HEK293 (cell line): Measurements from ENCODE around the gene ITPKB.

Experiments used
- BCL11A ChIP-seq: fragments of 450-650 bp; formaldehyde crosslinking; IDR thresholded peaks from 2 replicates; pipeline ENCODE4 v1.5.1; 2016; ENCODE audit warnings: low read depth, missing biosample characterization, missing genetic modification characterization
- KLF16 ChIP-seq: fragments of 450-650 bp; formaldehyde crosslinking; IDR thresholded peaks from 2 replicates; pipeline ENCODE4 v1.5.1; 2017; ENCODE audit warnings: missing biosample characterization, missing genetic modification characterization
- MZF1 ChIP-seq: fragments of 450-650 bp; formaldehyde crosslinking; IDR thresholded peaks from 2 replicates; pipeline ENCODE4 v1.5.1; 2017; ENCODE audit warnings: missing biosample characterization, missing genetic modification characterization, borderline replicate concordance
- PRDM1 ChIP-seq: fragments of 450-650 bp; formaldehyde crosslinking; IDR thresholded peaks from 2 replicates; pipeline ENCODE4; 2016; ENCODE audit warnings: missing biosample characterization, missing genetic modification characterization
- REPIN1 ChIP-seq: fragments of 450-650 bp; formaldehyde crosslinking; IDR thresholded peaks from 2 replicates; pipeline ENCODE4 v1.5.1; 2017; ENCODE audit warnings: missing biosample characterization, missing genetic modification characterization, low read depth
- SP7 ChIP-seq: fragments of 450-650 bp; formaldehyde crosslinking; IDR thresholded peaks from 2 replicates; pipeline ENCODE4 v1.5.1; 2016; ENCODE audit warnings: missing biosample characterization, missing genetic modification characterization
- WT1 ChIP-seq: fragments of 450-650 bp; formaldehyde crosslinking; IDR thresholded peaks from 2 replicates; pipeline ENCODE4 v1.5.1; 2016; ENCODE audit warnings: missing biosample characterization, missing genetic modification characterization
- YY1 ChIP-seq: fragments of 450-650 bp; formaldehyde crosslinking; IDR thresholded peaks from 2 replicates; pipeline ENCODE4 v1.5.1; 2018; ENCODE audit warnings: missing biosample characterization, missing genetic modification characterization
- ZFP37 ChIP-seq: fragments of 450-650 bp; formaldehyde crosslinking; IDR thresholded peaks from 2 replicates; pipeline ENCODE4 v1.5.1; 2016; ENCODE audit warnings: missing biosample characterization, missing genetic modification characterization
- ZNF114 ChIP-seq: fragments of 450-650 bp; formaldehyde crosslinking; IDR thresholded peaks from 2 replicates; pipeline ENCODE4 v1.5.0; 2017; ENCODE audit warnings: missing biosample characterization, missing genetic modification characterization
- ZNF132 ChIP-seq: fragments of 450-650 bp; formaldehyde crosslinking; IDR thresholded peaks from 2 replicates; pipeline ENCODE4 v1.5.1; 2017; ENCODE audit warnings: missing biosample characterization, missing genetic modification characterization, borderline replicate concordance
- ZNF169 ChIP-seq: fragments of 450-650 bp; formaldehyde crosslinking; IDR thresholded peaks from 2 replicates; pipeline ENCODE4 v1.5.1; 2016; ENCODE audit warnings: missing biosample characterization, missing genetic modification characterization
- ZNF175 ChIP-seq: fragments of 450-650 bp; formaldehyde crosslinking; IDR thresholded peaks from 2 replicates; pipeline ENCODE4 v1.5.1; 2016; ENCODE audit warnings: missing biosample characterization, missing genetic modification characterization
- ZNF223 ChIP-seq: fragments of 450-650 bp; formaldehyde crosslinking; IDR thresholded peaks from 2 replicates; pipeline ENCODE4 v1.5.1; 2016; ENCODE audit warnings: missing biosample characterization, missing genetic modification characterization
- ZNF302 ChIP-seq: fragments of 450-650 bp; formaldehyde crosslinking; IDR thresholded peaks from 2 replicates; pipeline ENCODE4 v1.5.1; 2016; ENCODE audit warnings: missing biosample characterization, missing genetic modification characterization, low read depth
- ZNF391 ChIP-seq: fragments of 450-650 bp; formaldehyde crosslinking; IDR thresholded peaks from 2 replicates; pipeline ENCODE4 v1.5.1; 2016; ENCODE audit warnings: low read depth, missing biosample characterization, missing genetic modification characterization, borderline replicate concordance
- ZNF423 ChIP-seq: fragments of 450-650 bp; formaldehyde crosslinking; IDR thresholded peaks from 2 replicates; pipeline ENCODE4 v1.5.1; 2016; ENCODE audit warnings: missing biosample characterization, missing genetic modification characterization
- ZNF433 ChIP-seq: fragments of 450-650 bp; formaldehyde crosslinking; IDR thresholded peaks from 2 replicates; pipeline ENCODE4 v1.5.1; 2016; ENCODE audit warnings: missing biosample characterization, missing genetic modification characterization, low read depth
- ZNF571 ChIP-seq: fragments of 450-650 bp; formaldehyde crosslinking; IDR thresholded peaks from 2 replicates; pipeline ENCODE4 v1.5.0; 2017; ENCODE audit warnings: missing biosample characterization, missing genetic modification characterization
- ZNF707 ChIP-seq: fragments of 450-650 bp; formaldehyde crosslinking; IDR thresholded peaks from 2 replicates; pipeline ENCODE4 v1.5.1; 2016; ENCODE audit warnings: missing biosample characterization, missing genetic modification characterization
- ZSCAN23 ChIP-seq: fragments of 450-650 bp; formaldehyde crosslinking; IDR thresholded peaks from 2 replicates; pipeline ENCODE4 v1.5.1; 2016; ENCODE audit warnings: missing biosample characterization, missing genetic modification characterization
- TF ChIP-seq, protein P1 (sequence below): fragments of 450-650 bp; formaldehyde crosslinking; IDR thresholded peaks from 2 replicates; pipeline ENCODE4 v1.5.1; 2016; ENCODE audit warnings: missing biosample characterization, missing genetic modification characterization
- TF ChIP-seq, protein P2 (sequence below): fragments of 450-650 bp; formaldehyde crosslinking; IDR thresholded peaks from 2 replicates; pipeline ENCODE4; 2016; ENCODE audit warnings: missing biosample characterization, missing genetic modification characterization
- TF ChIP-seq, protein P3 (sequence below): fragments of 450-650 bp; formaldehyde crosslinking; IDR thresholded peaks from 2 replicates; pipeline ENCODE4 v1.5.1; 2016; ENCODE audit warnings: missing biosample characterization, missing genetic modification characterization, borderline replicate concordance
- TF ChIP-seq, protein P4 (sequence below): fragments of 450-650 bp; IDR thresholded peaks from 2 replicates; pipeline ENCODE4 v1.5.1; 2018; ENCODE audit warnings: missing biosample characterization, missing genetic modification characterization
- TF ChIP-seq, protein P5 (sequence below): IDR thresholded peaks from 2 replicates; pipeline ENCODE4 v1.6.1; 2011; ENCODE audit warnings: mild to moderate bottlenecking, low read depth, low read length, borderline replicate concordance
- TF ChIP-seq, protein P6 (sequence below): fragments of 450-650 bp; formaldehyde crosslinking; IDR thresholded peaks from 2 replicates; pipeline ENCODE4 v1.5.1; 2016; ENCODE audit warnings: missing biosample characterization, missing genetic modification characterization
- TF ChIP-seq, protein P7 (sequence below): fragments of 450-650 bp; formaldehyde crosslinking; IDR thresholded peaks from 2 replicates; pipeline ENCODE4 v1.5.1; 2016; ENCODE audit warnings: missing biosample characterization, missing genetic modification characterization
- TF ChIP-seq, protein P8 (sequence below): fragments of 450-650 bp; formaldehyde crosslinking; IDR thresholded peaks from 2 replicates; pipeline ENCODE4 v1.5.1; 2017; ENCODE audit warnings: missing biosample characterization, missing genetic modification characterization

Gene ITPKB

DNA sequence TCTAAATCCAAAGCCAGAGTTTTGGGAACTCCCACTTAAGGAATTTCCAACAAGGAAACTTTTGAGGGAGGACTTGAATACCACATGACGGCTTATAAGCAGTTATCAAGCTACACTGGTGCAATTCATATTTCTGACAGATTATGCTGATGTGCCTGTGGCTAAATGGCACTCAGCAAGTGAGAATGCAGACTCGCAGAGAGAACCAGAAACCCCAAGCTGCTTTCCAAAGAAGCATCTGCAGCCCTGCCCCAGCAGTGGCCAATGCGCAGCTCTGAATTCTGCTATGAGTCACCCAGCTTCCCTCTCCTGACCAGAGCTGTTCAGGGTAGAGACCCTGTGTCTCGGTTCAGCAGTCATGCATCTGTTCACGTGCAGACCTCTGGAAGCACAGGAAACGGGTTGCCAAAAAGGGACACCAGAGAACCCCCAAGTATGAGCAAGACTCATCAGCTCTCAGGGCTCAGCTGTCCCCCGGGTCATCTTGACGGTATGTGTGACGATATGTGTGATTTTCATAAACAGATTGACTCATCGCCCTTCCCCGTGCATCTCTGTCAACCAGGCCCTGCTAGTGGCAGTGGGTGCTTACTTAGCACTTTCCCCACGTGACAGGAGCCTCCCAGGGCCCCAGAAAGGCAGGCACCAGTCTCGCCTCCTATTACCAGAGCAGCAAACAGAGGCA lies 76.3 kb downstream of the ITPKB start (continued):
- TF ChIP-seq, protein P1, sequence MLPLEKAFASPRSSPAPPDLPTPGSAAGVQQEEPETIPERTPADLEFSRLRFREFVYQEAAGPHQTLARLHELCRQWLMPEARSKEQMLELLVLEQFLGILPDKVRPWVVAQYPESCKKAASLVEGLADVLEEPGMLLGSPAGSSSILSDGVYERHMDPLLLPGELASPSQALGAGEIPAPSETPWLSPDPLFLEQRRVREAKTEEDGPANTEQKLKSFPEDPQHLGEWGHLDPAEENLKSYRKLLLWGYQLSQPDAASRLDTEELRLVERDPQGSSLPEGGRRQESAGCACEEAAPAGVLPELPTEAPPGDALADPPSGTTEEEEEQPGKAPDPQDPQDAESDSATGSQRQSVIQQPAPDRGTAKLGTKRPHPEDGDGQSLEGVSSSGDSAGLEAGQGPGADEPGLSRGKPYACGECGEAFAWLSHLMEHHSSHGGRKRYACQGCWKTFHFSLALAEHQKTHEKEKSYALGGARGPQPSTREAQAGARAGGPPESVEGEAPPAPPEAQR (tag by site-specific recombination) = no peak
- no peak for TF ChIP-seq ZNF175 (tag by site-specific recombination)
- peak; percentile 15; the same call in 1 of the 2 replicates for TF ChIP-seq PRDM1 (tag by site-specific recombination)
- TF ChIP-seq, protein P2, sequence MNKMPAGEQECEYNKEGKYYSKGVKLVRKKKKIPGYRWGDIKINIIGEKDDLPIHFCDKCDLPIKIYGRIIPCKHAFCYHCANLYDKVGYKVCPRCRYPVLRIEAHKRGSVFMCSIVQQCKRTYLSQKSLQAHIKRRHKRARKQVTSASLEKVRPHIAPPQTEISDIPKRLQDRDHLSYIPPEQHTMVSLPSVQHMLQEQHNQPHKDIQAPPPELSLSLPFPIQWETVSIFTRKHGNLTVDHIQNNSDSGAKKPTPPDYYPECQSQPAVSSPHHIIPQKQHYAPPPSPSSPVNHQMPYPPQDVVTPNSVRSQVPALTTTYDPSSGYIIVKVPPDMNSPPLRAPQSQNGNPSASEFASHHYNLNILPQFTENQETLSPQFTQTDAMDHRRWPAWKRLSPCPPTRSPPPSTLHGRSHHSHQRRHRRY (tag by site-specific recombination) = no peak
- TF ChIP-seq, protein P3, sequence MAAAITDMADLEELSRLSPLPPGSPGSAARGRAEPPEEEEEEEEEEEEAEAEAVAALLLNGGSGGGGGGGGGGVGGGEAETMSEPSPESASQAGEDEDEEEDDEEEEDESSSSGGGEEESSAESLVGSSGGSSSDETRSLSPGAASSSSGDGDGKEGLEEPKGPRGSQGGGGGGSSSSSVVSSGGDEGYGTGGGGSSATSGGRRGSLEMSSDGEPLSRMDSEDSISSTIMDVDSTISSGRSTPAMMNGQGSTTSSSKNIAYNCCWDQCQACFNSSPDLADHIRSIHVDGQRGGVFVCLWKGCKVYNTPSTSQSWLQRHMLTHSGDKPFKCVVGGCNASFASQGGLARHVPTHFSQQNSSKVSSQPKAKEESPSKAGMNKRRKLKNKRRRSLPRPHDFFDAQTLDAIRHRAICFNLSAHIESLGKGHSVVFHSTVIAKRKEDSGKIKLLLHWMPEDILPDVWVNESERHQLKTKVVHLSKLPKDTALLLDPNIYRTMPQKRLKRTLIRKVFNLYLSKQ (tag by site-specific recombination) = no peak
- TF ChIP-seq ZNF223 (tag by site-specific recombination) = no peak
- TF ChIP-seq, protein P4, sequence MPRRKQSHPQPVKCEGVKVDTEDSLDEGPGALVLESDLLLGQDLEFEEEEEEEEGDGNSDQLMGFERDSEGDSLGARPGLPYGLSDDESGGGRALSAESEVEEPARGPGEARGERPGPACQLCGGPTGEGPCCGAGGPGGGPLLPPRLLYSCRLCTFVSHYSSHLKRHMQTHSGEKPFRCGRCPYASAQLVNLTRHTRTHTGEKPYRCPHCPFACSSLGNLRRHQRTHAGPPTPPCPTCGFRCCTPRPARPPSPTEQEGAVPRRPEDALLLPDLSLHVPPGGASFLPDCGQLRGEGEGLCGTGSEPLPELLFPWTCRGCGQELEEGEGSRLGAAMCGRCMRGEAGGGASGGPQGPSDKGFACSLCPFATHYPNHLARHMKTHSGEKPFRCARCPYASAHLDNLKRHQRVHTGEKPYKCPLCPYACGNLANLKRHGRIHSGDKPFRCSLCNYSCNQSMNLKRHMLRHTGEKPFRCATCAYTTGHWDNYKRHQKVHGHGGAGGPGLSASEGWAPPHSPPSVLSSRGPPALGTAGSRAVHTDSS = no peak
- TF ChIP-seq ZFP37 (tag by site-specific recombination) = peak; percentile 89; the same call in 1 of the 2 replicates
- TF ChIP-seq ZNF423 (tag by site-specific recombination) = no peak
- no peak for TF ChIP-seq ZNF571 (tag by site-specific recombination)
- TF ChIP-seq, protein P5, sequence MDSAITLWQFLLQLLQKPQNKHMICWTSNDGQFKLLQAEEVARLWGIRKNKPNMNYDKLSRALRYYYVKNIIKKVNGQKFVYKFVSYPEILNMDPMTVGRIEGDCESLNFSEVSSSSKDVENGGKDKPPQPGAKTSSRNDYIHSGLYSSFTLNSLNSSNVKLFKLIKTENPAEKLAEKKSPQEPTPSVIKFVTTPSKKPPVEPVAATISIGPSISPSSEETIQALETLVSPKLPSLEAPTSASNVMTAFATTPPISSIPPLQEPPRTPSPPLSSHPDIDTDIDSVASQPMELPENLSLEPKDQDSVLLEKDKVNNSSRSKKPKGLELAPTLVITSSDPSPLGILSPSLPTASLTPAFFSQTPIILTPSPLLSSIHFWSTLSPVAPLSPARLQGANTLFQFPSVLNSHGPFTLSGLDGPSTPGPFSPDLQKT = no peak
- no peak for TF ChIP-seq ZNF132 (tag by site-specific recombination)
- TF ChIP-seq, protein P6, sequence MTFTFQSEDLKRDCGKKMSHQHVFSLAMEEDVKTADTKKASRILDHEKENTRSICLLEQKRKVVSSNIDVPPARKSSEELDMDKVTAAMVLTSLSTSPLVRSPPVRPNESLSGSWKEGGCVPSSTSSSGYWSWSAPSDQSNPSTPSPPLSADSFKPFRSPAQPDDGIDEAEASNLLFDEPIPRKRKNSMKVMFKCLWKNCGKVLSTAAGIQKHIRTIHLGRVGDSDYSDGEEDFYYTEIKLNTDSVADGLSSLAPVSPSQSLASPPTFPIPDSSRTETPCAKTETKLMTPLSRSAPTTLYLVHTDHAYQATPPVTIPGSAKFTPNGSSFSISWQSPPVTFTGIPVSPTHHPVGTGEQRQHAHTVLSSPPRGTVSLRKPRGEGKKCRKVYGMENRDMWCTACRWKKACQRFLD (tag by site-specific recombination) = no peak
- no peak for TF ChIP-seq ZNF302 (tag by site-specific recombination)
- TF ChIP-seq, protein P7, sequence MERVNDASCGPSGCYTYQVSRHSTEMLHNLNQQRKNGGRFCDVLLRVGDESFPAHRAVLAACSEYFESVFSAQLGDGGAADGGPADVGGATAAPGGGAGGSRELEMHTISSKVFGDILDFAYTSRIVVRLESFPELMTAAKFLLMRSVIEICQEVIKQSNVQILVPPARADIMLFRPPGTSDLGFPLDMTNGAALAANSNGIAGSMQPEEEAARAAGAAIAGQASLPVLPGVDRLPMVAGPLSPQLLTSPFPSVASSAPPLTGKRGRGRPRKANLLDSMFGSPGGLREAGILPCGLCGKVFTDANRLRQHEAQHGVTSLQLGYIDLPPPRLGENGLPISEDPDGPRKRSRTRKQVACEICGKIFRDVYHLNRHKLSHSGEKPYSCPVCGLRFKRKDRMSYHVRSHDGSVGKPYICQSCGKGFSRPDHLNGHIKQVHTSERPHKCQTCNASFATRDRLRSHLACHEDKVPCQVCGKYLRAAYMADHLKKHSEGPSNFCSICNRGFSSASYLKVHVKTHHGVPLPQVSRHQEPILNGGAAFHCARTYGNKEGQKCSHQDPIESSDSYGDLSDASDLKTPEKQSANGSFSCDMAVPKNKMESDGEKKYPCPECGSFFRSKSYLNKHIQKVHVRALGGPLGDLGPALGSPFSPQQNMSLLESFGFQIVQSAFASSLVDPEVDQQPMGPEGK = peak; percentile 88
- TF ChIP-seq REPIN1 (tag by site-specific recombination) = no peak
- TF ChIP-seq YY1 (tag by site-specific recombination) = no peak
- TF ChIP-seq ZNF169 = no peak
- no peak for TF ChIP-seq ZNF707 (tag by site-specific recombination)
- no peak for TF ChIP-seq ZNF114 (tag by site-specific recombination)
- no peak; the same call in 1 of the 2 replicates for TF ChIP-seq WT1 (tag by site-specific recombination)
- TF ChIP-seq ZNF391 (tag by site-specific recombination) = no peak
- no peak for TF ChIP-seq ZNF433 (tag by site-specific recombination)
- TF ChIP-seq MZF1 (tag by site-specific recombination) = no peak
- TF ChIP-seq, protein P8, sequence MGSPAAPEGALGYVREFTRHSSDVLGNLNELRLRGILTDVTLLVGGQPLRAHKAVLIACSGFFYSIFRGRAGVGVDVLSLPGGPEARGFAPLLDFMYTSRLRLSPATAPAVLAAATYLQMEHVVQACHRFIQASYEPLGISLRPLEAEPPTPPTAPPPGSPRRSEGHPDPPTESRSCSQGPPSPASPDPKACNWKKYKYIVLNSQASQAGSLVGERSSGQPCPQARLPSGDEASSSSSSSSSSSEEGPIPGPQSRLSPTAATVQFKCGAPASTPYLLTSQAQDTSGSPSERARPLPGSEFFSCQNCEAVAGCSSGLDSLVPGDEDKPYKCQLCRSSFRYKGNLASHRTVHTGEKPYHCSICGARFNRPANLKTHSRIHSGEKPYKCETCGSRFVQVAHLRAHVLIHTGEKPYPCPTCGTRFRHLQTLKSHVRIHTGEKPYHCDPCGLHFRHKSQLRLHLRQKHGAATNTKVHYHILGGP (tag by site-specific recombination) = no peak
- TF ChIP-seq BCL11A = peak; percentile 37; the same call in 1 of the 2 replicates
- TF ChIP-seq KLF16 (tag by site-specific recombination) = no peak
- no peak for TF ChIP-seq ZSCAN23 (tag by site-specific recombination)
- TF ChIP-seq SP7 = peak; percentile 86
